Left lung (tissue), 10 donors: ENCODE measurements around the gene KDM2B. TPM values are rescaled to one million over a fixed set of nuclear protein-coding genes. Genes with fewer than 3 reads are reported as not detected.

Experiments
- ATAC-seq: fragments of 200-7000 bp; cut with Tn5 transposase; one replicate; pipeline ENCODE4 v1.9.1; 2020; ENCODE audit warnings: moderate library complexity
- DNase-seq, 4 donors: peaks; one replicate each; pipeline ENCODE4 v3.0.0-alpha.2; 2013 to 2020
- H3K27ac ChIP-seq, 2 donors: fragments of 200-600 bp; sonication (generic) in 1 of 2; one replicate each; pipeline versions ENCODE4 v1.5.0 to v1.8.0; 2020 to 2021
- H3K27me3 ChIP-seq, 2 donors: fragments of 200-600 bp; sonication (generic) in 1 of 2; one replicate each; pipeline versions ENCODE4 v1.5.0 to v1.8.0; 2020 to 2021
- H3K36me3 ChIP-seq, 2 donors: fragments of 200-600 bp; sonication (generic) in 1 of 2; one replicate each; pipeline versions ENCODE4 v1.5.0 to v1.8.0; 2020 to 2021
- H3K4me1 ChIP-seq, 2 donors: fragments of 200-600 bp; one replicate each; pipeline ENCODE4 v1.8.0; 2021
- H3K4me3 ChIP-seq, 2 donors: fragments of 200-600 bp; sonication (generic) in 1 of 2; one replicate each; pipeline versions ENCODE4 v1.5.0 to v1.8.0; 2020 to 2021; ENCODE audit warnings: mild to moderate bottlenecking in 1 of 2
- H3K9me3 ChIP-seq, 2 donors: fragments of 200-600 bp; sonication (generic) in 1 of 2; one replicate each; pipeline versions ENCODE4 v1.5.0 to v1.8.0; 2020 to 2021
- CTCF ChIP-seq, 2 donors: fragments of 200-600 bp; sonication (generic) in 1 of 2; IDR thresholded peaks; one replicate each; pipeline versions ENCODE4 v1.5.0 to v1.8.0; 2021; ENCODE audit warnings: antibody characterized with exemption in 2 of 2
- intact Hi-C, 2 donors: fragments of 100-400 bp; cut with DNase I; formaldehyde crosslinking; loops; one replicate each; pipeline versions ENCODE4 v1.11.2 to v1.14.2; 2022
- polyA plus RNA-seq, 6 donors: library from polyadenylated mRNA; unstranded; fragments of 120-200 nt; gene quantifications; one replicate each; pipeline ENCODE4 v1.2.1, GENCODE V29; 2013; ENCODE audit not compliant: insufficient read length in 6 of 6
- total RNA-seq, 2 donors: library from RNA; stranded (reverse); fragmentation: NEBNext Ultra II Directional; extraction: Animal tissue kit (Norgen Biotek cat#: 25700); gene quantifications; one replicate each; pipeline ENCODE4 v1.2.1, GENCODE V29; 2021
- donor health status: DM: no; HTN: yes; CAD: no.
- donor health status: DM: no; HTN: no; CAD: no.

The KDM2B gene
- total and polyA plus RNA-seq, 8 donors = 22.9 to 44.7 (median 38.0) TPM

DNA sequence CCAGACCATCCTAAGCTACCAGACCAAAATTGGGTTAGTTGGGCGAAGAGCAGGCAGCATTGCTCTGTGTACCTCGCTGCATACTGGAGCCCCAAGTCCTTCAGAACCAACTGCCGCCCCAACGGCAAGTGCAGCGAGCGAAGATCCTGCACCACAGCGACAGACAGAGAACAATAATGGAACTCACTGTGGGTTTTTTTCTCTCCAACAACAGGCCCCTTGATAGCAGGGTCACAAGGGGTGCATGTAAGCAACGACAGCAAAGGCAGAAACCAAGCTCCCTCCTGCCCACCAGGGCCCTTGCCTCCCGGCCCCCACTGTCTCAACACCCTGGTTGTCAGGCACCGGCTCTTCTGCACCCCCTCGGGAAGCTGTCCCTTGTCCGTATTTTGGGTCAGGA lies 141.9 kb downstream of the KDM2B start:
- Histone ChIP-seq H3K27me3 (no peaks in the 10 kb centered on the region), H3K4me1 (peaks cover 0 to 9% of the 10 kb centered on the region in 2 donors), H3K27ac (no peak overlapping the region), H3K4me3 (no peak overlapping the region), H3K36me3 (peaks cover 0 to 81% of the 10 kb centered on the region in 2 donors), H3K9me3 (no peaks in the 10 kb centered on the region)
- no peak for TF ChIP-seq CTCF (IDR thresholded peaks at IDR 0.05)
- ATAC-seq (no peak), DNase-seq (no peak)
- intact Hi-C loops = no loop called here

DNA sequence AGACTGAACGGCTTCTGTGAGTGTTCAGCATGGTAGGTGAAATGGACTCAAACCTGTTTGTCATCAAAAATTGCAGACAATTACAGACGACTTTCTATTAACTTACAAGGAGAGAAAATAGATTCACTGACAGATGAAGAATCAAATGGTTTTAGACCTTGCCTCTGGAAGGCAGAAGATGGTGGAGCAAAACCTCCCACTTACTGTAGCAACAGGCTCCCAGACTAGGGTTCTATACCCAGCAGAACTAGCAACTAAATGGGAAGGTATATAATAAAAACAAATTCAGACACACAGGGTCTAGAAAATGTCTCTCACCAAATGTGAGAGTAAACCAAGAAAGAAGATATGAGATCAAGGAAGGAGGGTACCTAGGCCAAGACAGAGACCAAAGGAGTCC lies 144.1 kb downstream of the KDM2B start:
- H3K27me3 ChIP-seq = no peaks in the 10 kb centered on the region
- no peak overlapping the region for H3K27ac ChIP-seq
- intact Hi-C loops = no loop called here
- H3K36me3 ChIP-seq = peaks cover 0 to 82% of the 10 kb centered on the region in 2 donors
- H3K4me3 ChIP-seq = no peak overlapping the region
- no peaks in the 10 kb centered on the region for H3K9me3 ChIP-seq
- no peak for TF ChIP-seq CTCF (IDR thresholded peaks at IDR 0.05)
- ATAC-seq = no peak
- DNase-seq = no peak
- H3K4me1 ChIP-seq = no peaks in the 10 kb centered on the region

DNA sequence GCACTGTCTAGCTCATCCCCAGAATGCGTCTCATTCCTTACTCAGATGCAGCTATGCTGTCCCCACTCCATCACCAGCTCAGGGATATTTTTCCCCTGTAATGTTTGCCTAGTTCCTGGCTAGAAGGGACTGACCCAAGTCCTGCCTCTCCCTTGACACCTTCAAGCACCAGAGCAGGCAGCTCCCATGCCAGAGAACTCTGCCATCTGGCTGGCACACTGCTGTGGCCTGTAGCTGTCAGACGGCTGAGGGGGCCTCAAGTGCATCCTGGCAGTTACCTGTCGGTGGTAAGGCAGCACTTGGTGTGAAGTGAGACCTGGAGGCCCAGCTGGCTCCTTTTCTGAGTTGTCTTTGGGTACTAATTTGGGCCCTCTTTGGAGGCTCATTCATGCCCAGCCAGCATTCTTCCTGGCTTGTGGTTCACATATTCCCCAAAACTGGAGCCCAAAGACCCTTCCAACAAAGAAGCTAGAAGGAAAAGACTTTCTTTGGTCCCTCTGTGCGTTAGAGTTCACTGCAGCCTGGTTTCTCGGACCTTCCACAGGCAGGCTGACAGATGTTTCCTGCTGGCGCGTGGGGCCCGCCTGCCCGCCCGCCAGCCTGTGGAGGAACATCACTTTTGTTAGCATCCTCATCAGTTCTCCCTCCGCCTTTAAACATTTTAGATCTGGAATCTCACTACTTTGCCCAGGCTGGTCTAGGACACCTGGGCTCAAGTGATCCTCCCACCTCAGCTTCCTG lies 147.9 kb downstream of the KDM2B start:
- ATAC-seq (no peak), DNase-seq (no peak)
- Histone ChIP-seq H3K4me3 (no peak overlapping the region), H3K4me1 (peaks cover 0 to 2% of the 10 kb centered on the region in 2 donors), H3K36me3 (peaks cover 0 to 84% of the 10 kb centered on the region in 2 donors), H3K27ac (no peak overlapping the region), H3K27me3 (no peaks in the 10 kb centered on the region), H3K9me3 (no peaks in the 10 kb centered on the region)
- intact Hi-C loops = no loop called here
- TF ChIP-seq CTCF (IDR thresholded peaks at IDR 0.05) = no peak

DNA sequence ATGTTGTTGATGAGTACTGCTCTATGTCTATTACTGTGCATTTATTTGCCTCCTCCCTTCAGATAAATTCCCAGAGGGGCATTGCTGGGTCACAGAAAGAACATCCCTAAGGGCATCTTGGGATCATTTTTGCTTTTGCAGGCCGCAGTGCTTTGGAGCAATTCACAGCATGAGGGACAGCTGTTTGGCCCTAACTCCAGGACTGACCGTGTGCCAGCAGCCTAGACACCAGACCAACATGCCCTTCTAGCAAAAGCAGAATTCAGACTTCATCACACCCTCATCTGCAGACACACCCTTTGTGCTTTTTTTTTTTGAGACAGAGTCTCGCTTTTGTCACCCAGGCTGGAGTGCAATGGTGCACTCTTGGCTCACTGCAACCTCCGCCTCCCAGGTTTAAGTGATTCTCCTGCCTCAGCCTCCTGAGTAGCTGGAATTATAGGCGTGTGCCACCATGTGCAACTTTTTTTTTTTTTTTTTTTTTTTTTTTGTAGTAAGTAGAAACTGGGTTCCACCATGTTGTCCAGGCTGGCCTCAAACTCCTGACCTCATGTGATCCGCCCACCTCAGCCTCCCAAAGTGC lies 149.9 kb downstream of the KDM2B start:
- Histone ChIP-seq H3K9me3 (no peaks in the 10 kb centered on the region), H3K4me3 (no peak overlapping the region), H3K4me1 (peaks cover 0 to 11% of the 10 kb centered on the region in 2 donors), H3K27ac (no peak overlapping the region), H3K27me3 (no peaks in the 10 kb centered on the region), H3K36me3 (peaks cover 0 to 93% of the 10 kb centered on the region in 2 donors)
- TF ChIP-seq CTCF (IDR thresholded peaks at IDR 0.05) = no peak
- ATAC-seq (no peak), DNase-seq (no peak)
- intact Hi-C loops = no loop called here

DNA sequence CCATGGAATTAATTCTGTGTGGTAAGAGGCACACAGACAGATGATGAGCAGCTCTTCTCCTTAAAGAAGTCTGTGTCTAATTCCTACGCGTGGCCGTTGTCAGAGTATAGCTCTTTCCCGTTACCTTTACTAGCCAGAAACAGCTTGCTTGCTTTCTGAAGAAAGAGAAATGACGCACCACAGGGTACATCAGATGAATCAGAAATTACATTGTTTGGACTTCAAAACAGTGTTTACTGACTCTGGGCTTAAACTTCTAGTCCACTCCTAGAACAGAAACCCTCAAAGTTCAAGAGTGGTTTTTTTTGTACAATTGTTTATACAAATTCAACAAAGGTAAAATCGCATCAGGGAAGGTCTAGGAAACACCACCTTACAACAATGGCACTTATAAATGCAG lies 151.9 kb downstream of the KDM2B start:
- no peak for ATAC-seq
- Histone ChIP-seq H3K9me3 (no peaks in the 10 kb centered on the region), H3K27me3 (no peaks in the 10 kb centered on the region), H3K4me3 (no peak overlapping the region), H3K4me1 (peaks cover 0 to 29% of the 10 kb centered on the region in 2 donors), H3K27ac (no peak overlapping the region), H3K36me3 (peaks cover 0 to 96% of the 10 kb centered on the region in 2 donors)
- intact Hi-C loops = no loop called here
- DNase-seq = no peak
- no peak for TF ChIP-seq CTCF (IDR thresholded peaks at IDR 0.05)
